Mucosa of descending colon (tissue), 3 donors: ENCODE results near the gene DNAJC17. TPM values are rescaled to one million over a fixed set of nuclear protein-coding genes. Genes with fewer than 3 reads are reported as not detected.

Experiments
- ATAC-seq: fragments of 200-7000 bp; cut with Tn5 transposase; one replicate; pipeline ENCODE4 v1.9.1; 2020; ENCODE audit warnings: mild to moderate bottlenecking, moderate library complexity
- DNase-seq, 3 donors: peaks; one replicate each; pipeline ENCODE4 v3.0.0-alpha.2; 2020
- H3K36me3 ChIP-seq: fragments of 200-600 bp; one replicate; pipeline ENCODE4 v1.8.0; 2021; ENCODE audit warnings: low read depth, mild to moderate bottlenecking
- H3K4me1 ChIP-seq: fragments of 200-600 bp; one replicate; pipeline ENCODE4 v1.8.0; 2021; ENCODE audit warnings: low read depth, mild to moderate bottlenecking
- H3K4me3 ChIP-seq: fragments of 200-600 bp; one replicate; pipeline ENCODE4 v1.8.0; 2021; ENCODE audit warnings: mild to moderate bottlenecking
- H3K9me3 ChIP-seq: fragments of 200-600 bp; one replicate; pipeline ENCODE4 v1.8.0; 2021; ENCODE audit warnings: mild to moderate bottlenecking
- CTCF ChIP-seq: fragments of 200-600 bp; IDR thresholded peaks from one replicate; pipeline ENCODE4 v1.8.0; 2022; ENCODE audit warnings: antibody characterized with exemption, mild to moderate bottlenecking
- intact Hi-C, 2 donors: fragments of 100-400 bp; cut with DNase I in 1 of 2; cut with micrococcal nuclease in 1 of 2; formaldehyde crosslinking; loops; one replicate each; pipeline versions ENCODE4 v1.11.0 to v1.11.1; 2022; cut with DNase I, micrococcal nuclease
- total RNA-seq, 3 donors: library from RNA; stranded (reverse); fragmentation: NEBNext Ultra II Directional in 2 of 3; extraction: Animal tissue kit (Norgen Biotek cat#: 25700) in 2 of 3; gene quantifications; one replicate each; pipeline versions ENCODE4 v1.2.1 to v1.2.4, GENCODE V29; 2021 to 2023
- donor health status: DM: no; HTN: no; CAD: no; lungs with moderate emphysema.
- donor health status: DM: no; HTN: no; CAD: no.
- donor health status: DM: no; HTN: yes; CAD: no.

The DNAJC17 gene
- total RNA-seq, 3 donors from 2014 or later, result 29.6 to 47.6 (median 36.5) TPM

- Histone ChIP-seq H3K9me3 (no peaks in the 10 kb centered on the region), H3K4me3 (peak overlapping the region; percentile 12), H3K36me3 (no peaks in the 10 kb centered on the region), H3K4me1 (peaks cover 31% of the 10 kb centered on the region)
- intact Hi-C loops, result no loop called here
- no peak for TF ChIP-seq CTCF
- ATAC-seq (peak; percentile 53), DNase-seq (peak; percentile 87 to 90 (median 88))
Observed at GRCh38 chr15:40762919-40763800, 44.1 kb downstream of the DNAJC17 start.

GRCh38 chr15:40759961-40760360, 47.3 kb downstream of the DNAJC17 start:
- DNase-seq (no peak), ATAC-seq (no peak)
- intact Hi-C loops, result no loop called here
- Histone ChIP-seq H3K4me1 (peaks cover 12% of the 10 kb centered on the region), H3K9me3 (no peaks in the 10 kb centered on the region), H3K4me3 (no peak overlapping the region), H3K36me3 (no peaks in the 10 kb centered on the region)
- TF ChIP-seq CTCF, result no peak

GRCh38 chr15:40756938-40757337, 50.3 kb downstream of the DNAJC17 start:
- H3K9me3 ChIP-seq, result no peaks in the 10 kb centered on the region
- ATAC-seq (no peak), DNase-seq (no peak)
- peaks cover 12% of the 10 kb centered on the region for H3K4me1 ChIP-seq
- no peaks in the 10 kb centered on the region for H3K36me3 ChIP-seq
- H3K4me3 ChIP-seq, result no peak overlapping the region
- no peak for TF ChIP-seq CTCF
- intact Hi-C loops, result no loop called here

- ATAC-seq (no peak), DNase-seq (no peak)
- no peaks in the 10 kb centered on the region for H3K36me3 ChIP-seq
- TF ChIP-seq CTCF, result no peak
- intact Hi-C loops, result no loop called here
- H3K4me3 ChIP-seq, result no peak overlapping the region
- H3K9me3 ChIP-seq, result no peaks in the 10 kb centered on the region
- H3K4me1 ChIP-seq, result peaks cover 12% of the 10 kb centered on the region
Observed at GRCh38 chr15:40755812-40756208, 51.5 kb downstream of the DNAJC17 start.

GRCh38 chr15:40754883-40755811, 52.1 kb downstream of the DNAJC17 start, which contains the start of gene RMDN3:
RMDN3 (minus strand) TSS chr15:40755254; CDS start chr15:40754783, 471 bp downstream.
- peaks cover 12% of the 10 kb centered on the region for H3K4me1 ChIP-seq
- intact Hi-C loops, result no loop called here
- TF ChIP-seq CTCF, result no peak
- peak within 1 kb of the TSS; percentile 78 for H3K4me3 ChIP-seq
- peak; percentile 93 to 97 (median 95) for DNase-seq
- H3K36me3 ChIP-seq, result no peaks in the 10 kb centered on the region
- peak; percentile 99 for ATAC-seq
- no peaks in the 10 kb centered on the region for H3K9me3 ChIP-seq
